ENCODE measurements around the gene F12. TPM values are rescaled to one million over a fixed set of nuclear protein-coding genes. Genes with fewer than 3 reads are reported as not detected.

The F12 gene
- total RNA-seq (2014; rRNA removed; shearing (Covaris generic)) = 1.7 and 2.4 TPM in 2 replicates

DNA sequence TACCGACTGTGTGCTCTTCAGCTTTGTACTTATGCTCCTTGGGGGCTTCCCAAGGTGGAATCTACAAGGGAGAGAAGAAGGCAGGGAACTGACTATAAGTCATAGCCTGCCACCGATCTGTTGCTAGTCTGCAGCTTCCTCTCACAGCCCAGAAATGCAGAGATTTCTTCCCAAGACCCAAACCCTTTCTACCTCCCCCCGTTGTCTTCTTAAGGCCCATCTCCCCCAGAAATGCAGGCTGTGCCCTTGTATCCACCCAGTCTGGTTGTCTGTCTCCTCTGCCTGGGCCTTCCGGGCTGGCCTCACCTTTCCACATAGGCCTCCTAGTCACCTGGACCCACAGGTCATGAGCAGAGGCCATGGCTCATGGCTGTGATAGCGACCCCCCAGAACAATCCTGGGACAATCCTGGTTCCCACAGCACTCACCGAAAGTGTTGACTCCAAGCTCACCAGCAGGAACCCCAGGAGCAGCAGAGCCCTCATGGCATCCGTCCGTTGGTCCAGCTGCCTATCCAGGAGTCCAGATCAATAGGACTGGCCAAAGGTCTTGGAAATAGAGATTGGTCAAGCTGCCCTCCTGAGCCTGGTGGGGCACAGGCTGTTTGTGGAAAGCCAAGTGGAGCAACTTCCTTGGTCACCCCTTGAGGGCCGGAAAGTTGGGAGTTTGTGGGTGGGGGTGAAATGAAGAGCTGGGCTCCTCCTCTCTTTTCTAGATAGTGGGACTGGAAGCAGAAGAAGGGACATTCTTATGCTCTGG is at the start of gene F12:
Gene F12 (minus strand): TSS at position 522 of the 759 bp plus-strand sequence. CDS start 37 bp downstream, at position 485.
- no peak for DNase-seq (ENCODE audit: low read depth)

DNA sequence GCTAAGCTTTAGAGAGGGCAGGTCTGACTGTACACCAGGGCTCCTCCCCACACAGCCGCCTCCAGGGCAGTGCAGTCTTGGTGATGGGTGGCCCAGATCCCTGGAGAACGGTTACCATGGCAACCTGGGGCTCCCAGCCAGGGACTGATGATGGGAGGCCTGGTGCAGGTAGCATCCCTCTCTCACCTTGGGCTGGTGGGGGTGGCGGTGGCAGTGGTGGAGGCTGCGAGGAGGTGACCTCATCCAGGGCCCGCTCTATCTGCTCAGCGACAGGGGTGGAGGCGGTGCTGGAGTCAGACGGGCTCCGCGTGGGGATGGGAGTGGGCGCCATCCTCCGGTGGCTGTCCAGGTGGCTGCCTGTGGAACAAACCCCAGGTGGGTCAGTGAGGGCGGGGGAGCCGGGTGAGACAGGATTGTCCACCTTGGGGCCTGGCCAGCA is 49.6 kb upstream of the F12 start:
- DNase-seq (ENCODE audit: low read depth) = peak; percentile 73

DNA sequence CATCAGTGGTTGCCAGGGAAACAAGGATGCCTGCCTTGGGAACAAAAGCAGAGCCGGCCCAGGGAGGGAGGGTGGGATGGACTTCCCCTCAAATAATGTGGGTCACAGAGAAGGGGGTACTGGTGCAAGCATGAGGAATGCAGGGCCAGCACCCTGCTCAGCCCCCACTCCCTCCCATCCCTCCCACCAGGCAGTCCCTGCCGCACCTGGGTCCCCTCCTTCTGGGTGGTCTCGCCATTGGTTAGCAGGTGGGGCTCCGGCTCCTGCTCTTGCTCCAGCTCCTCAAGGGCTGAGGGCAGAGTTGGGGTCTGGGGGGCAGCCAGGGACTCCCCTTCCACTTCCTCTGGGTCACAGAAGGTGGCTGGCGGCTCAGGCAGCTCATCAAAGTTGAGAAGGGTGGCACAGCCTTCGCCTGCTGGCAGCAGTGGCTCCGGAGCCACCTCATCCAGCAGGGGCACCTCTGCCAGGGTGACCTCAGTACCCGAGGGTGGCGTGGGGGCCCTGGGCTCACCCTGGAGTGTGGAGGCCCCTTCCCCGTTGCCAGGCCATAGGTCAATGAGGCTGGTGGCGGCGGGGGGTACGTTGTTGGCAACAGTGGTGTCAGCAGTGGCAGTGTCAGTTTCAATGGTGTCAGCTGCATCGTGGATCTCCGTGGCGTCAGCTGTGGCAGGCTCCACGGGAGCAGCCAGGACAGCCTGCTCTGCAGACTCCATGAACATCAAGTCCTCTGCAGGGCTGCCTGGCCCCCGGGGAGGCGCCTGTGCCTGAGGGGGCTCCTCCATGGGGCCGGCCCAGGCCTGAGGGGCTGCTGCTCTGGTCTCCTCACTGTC is 48.7 kb upstream of the F12 start:
- DNase-seq (ENCODE audit: low read depth) = no peak

DNA sequence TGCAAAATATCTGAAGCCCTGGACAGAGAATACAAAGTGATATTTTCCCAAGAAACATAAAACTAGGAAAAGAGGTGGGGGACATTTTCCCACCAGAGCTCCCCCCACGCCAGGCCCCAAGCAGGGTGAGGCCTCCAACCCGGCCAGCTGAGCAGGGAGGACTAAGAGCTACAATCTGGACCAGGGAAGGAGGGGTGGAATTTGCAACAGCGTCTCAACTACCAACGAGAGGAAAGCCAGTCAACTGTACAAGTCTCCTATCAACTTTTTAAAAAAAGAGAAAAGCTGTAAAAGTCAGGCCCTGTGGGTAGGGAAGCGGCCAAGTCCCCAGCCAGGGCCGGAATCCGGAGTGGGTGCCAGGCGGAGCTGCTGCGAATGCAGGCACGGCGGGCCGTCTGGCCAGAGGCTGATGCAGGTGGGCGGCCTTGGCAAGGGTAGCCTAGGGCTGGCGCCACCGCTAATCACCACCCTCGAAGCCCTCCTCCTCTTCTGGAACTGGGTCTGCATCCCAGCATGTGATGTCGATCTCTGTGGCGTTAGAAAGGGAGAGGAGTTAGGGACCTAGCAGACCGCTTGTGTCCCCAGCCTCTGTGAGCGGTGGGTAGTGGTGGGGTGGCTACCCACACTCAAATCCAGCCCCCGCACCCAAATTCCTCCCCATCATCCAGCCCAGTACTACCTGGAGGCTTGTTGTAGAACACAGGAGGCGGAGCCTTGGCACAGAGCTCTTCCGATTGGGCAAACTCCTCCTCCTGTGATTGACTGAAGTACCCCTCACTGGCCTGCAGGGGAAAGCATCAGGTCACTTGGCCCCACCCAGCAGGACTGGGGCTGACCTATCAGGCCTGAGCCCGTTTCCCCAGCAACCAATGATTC is 47.9 kb upstream of the F12 start:
- peak; percentile 95 for DNase-seq (ENCODE audit: low read depth)

DNA sequence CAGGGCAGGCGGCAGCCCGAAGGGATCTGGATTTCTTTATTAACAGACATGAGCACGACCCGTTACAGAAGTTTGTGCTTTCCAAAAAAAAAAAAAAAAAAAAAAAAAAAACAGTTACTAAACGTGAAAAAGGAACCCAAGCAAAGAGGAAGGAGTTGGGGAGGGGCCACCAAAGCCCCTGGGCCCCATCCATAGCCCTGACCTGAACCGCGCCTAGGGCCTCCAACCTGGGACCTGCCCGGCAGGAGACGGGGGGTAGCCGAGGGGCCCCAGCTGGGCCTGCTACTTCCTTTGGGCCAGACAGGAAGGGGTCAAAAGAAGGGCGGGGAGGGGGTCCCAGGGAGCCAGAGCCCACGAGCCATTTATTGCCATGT is 47.2 kb upstream of the F12 start:
- no peak for DNase-seq (ENCODE audit: low read depth)

DNA sequence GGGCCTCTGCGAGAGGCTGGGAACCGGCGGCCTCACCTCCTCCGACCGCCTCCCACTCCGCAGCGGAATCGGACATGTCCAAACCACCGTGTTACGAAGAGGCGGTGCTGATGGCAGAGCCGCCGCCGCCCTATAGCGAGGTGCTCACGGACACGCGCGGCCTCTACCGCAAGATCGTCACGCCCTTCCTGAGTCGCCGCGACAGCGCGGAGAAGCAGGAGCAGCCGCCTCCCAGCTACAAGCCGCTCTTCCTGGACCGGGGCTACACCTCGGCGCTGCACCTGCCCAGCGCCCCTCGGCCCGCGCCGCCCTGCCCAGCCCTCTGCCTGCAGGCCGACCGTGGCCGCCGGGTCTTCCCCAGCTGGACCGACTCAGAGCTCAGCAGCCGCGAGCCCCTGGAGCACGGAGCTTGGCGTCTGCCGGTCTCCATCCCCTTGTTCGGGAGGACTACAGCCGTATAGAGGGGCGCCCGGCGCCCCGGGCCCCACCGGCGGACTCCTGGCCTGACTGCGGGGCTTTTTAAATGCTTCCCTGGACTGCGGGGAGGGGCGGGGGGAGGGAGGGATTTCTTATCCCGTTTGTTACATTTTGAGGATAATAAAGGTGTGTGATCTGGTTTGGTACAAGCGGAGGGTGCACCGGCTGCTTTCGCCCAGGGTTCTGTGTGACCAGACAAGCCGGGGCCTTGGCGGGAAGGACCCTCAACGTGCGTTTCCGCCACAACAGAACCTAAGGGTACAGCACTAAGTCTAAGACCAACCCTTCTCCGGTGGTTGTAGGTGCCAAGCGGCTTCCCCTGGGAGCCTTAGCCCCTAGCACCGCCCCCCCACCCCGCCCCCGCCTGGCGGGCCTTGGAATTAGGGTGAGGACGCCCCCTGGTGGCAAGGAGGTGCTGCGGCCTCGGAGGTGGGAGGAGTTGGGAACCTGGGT is 46.6 kb upstream of the F12 start:
- peak; percentile 80 for DNase-seq (ENCODE audit: low read depth)

DNA sequence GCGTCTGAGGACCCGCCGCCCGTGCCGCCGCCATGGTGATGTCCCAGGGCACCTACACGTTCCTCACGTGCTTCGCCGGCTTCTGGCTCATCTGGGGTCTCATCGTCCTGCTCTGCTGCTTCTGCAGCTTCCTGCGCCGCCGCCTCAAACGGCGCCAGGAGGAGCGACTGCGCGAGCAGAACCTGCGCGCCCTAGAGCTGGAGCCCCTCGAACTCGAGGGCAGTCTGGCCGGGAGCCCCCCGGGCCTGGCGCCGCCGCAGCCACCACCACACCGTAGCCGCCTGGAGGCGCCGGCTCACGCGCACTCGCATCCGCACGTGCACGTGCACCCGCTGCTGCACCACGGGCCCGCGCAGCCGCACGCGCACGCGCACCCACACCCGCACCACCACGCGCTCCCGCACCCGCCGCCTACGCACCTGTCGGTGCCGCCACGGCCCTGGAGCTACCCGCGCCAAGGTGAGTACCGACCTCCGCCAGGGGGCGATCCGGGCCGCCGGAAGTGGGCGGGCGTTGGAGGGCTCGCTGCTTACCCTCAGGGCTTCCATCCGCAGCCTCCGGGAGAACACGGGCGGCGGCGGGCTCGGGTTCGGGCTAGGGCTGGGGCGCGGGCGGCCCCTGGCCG is 45.8 kb upstream of the F12 start:
- DNase-seq (ENCODE audit: low read depth) = peak; percentile 65

DNA sequence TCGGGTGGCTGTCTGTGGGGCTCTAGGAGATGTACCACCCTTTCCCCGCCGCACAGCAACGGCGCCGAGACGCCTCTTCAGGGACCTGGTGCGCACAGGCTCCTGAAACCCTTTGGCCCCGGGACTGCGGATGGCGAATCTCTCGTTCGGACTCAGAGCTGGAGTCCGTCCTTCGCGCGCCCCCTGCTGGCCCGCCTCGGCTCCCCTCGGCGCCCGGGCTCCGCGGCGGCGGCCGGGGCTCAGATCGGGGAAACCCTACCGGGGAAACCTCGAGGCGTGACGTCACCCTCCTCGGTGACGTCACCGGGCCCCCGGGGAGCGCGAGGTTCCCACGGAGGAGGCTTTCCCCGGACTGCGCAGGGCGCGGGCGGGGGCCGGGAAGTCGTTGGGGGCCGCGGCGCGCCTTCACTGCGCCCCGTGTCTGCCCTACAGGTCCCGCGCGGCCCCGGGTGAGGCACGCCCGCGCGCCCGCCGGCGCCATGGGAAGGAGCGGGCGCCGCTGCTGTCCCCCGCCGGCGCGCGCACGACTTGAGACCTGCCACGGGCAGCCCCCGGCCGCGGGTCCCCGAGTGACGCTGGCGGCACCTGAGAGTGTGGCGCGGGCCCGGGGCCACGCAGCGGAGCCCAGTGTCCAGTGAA is 45.2 kb upstream of the F12 start:
- DNase-seq (ENCODE audit: low read depth) = peak; percentile 87

DNA sequence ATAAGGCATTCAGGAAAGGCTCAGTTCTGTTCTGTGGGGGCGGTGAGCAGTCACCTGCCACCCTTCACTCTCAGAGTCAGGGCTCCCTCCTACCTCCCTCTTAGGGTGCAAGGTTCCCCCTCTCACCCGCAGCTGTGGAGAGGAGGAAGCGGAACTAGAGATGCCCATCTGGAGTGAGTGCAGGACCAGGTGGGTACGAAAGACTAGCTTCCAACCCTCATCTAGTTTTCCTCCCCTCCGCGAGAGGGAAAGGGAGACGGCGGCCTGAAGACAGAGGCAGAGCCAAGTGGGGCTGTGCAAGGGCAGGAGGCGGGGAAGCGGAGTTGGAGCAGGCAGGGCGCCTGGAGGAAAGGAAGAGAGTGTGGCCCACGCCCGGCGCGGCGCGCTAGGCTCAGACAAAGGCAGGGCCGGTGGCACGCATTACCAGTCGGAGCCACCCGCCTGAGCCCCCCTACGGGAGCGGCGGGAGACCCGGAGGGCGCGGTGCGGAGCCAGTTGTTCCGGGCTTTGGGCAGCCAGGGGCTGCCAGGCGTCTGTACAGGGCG is 44.6 kb upstream of the F12 start:
- DNase-seq (ENCODE audit: low read depth) = peak; percentile 43

DNA sequence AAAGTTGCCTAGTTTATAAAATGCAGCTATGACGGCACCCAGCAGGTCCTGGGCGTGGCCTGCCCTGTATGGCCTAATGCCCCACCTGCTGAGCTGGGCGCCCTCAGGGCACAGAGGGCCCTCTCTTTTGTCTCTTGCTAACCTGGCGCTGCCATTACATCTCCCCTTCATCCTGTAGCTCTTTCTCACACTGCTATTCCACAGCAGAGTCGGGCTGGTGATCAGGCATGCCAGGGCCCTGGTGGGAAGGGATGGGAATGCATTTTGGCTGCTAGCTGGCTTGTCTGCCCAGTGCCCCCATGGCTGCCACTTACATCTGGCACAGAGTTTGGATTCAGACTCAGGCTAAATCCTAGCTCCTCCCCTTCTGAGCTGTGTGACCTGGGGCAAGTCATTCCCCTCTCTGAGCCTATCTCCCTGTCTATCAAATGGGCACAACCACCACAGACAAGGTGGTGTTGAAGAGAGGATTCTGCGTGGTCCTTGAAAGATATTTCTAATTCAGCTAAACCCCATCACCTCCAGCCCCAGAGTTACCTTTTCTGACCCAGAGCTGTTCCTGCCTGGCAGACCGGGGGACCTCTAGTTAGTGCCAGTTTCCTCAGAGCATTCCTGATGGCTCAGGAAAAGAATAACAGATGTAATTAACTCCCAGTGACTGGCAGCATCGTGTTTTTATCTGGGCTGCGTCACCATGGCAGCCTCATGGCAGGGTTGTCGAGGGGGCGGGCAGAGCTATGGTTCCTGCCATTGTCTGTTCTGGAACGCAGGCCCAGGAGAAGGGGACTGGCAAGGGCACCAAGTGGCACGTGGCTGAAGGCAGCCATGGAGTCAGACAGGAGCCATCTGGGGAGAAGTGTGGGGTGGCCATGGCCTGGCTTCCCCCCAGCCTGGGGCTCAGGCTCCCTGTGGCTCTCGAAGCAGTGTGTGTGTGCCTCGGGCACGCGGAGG is 43.6 kb upstream of the F12 start:
- peak; percentile 38 for DNase-seq (ENCODE audit: low read depth)

DNA sequence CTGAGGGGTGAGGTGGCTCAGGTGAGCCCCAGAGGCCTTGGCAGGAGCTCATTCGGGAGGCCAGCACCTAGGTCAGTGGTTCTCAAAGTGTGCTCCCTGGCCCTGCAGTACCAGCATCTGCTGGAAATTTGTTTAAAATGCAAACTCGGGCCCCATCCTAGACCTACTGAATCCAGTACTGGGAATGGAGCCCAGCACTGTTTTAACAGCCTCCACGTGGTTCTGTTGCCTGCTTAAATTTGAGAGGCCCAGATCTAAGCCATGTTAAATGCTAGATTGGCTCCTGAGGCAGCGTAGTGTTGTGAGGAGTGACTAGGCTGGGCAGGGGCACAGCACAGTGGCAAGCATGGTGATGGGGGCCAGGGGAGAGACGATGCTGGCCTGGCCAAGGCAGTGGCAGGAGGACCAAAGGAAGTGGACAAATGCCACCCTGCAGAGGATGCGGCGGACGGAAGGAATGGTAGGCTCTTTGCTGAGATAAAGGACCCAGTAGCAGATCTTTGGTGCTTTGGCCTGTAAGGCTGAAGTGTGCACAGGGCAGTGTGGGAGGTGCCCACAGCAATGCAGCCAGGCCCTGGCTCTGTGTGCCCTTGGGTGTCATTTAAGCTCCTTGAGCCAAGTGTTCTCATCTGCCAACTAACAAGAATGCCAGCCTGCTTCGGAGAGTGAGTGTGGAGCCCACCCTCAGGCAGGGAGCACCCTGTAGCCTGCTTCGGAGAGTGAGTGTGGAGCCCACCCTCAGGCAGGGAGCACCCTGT is 41.5 kb upstream of the F12 start:
- no peak for DNase-seq (ENCODE audit: low read depth)

DNA sequence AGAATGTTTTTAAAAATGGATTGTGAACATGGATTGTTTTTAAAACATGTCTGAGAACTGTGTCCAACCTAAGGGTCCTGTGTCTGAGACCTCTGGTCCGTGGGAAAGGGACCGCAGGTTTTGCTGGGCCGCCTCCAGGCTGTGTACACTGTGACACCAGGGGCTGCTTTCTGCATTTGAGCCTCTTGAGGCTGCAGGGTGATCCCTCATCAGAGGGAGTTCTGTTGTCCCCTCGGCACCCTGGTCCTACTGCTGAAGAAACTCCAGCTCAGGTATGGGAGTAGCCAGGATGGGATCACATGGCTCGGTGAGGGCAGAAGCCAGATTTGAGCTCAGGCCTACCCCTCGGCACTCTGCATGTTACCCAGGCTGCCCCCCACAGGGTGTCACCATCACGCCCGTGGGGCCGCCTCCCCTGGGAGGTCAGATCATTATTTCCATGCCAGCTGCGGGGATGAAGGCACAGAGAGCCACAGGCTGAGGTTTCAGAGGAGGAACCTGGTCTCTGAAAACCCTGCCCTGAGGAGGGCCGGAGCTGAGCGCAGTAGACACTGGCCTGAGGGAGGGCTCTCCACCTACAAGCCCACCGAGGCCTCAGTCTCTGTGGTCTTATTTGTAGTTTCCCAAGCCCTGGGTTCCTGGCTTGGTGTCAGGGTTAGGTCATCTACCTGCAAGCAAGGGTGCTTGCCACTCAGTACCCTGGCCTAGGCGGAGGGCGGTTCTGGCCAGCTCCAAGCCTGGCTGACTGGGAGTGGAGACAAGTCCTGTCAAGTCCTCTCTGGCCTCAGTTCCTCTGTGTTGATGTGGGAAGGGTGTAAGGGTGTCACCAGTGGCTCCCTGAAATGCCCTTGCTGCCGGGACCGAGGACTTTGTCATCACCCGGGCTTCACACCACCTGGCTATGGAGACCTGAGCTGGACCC is 40.0 kb upstream of the F12 start:
- DNase-seq (ENCODE audit: low read depth) = no peak

DNA sequence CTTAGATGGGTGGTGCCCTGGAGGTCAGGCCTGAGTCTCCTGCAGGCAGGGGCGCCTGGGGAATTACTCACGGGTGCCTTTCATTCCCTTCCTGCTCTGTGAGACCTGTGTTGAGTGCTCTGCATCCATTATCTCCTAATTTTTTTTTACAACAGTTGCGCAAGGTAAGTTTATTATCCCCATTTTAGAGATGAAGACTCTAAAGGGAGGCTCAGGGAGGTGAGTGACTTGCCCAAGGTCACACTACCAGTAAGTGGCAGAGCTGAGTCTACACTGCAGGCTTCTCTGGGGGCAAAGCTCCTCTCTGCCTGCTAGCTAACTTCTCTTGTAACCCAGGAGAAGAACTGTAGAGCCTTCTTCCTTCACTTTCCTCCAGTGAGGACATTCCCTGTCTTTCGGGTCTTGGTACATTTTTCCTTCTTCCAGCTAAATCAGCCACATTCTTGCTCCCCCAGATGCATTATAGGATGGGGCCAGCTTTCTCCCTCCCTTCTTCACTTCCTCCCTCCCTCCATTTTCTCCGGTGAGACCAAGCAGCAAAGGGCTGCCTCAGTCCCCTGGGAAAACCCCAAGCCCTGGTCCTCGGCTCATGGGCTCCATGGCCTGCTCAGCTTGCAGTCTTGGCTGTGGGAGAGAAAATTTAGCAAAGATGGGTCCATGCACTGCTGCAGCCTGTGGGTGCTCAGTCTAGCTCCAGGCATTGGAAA is 39.0 kb upstream of the F12 start:
- DNase-seq (ENCODE audit: low read depth) = no peak

DNA sequence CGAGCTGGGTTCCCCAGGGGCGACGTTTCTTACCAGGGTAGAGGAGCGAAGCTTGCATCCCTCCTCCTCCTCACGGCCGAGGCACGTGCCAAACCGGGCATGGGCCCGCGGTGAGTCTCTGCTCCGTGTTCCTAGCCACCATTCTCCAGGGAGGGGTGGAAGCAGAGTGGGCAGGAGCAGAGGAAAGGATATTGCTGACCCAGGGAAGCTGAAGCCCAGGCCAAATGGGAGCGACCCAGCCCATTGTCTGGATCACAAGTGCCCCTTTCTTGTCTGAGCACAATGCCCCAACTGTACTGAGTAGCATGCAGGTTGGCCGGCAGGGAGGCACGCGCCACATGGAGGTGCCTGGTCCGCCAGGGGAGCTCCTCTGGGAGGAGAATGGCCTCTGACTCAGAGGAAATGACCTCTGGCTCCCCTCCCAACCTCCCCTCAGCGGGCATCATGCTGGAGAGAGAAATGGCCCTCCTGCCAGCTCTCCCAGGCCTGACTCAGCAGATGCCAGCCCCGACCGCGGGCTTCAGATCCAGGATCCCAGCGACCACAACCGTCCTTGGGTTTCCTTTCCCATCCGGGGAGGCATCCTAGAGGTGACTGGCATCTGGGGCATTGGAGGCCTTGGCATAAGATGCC is 38.4 kb upstream of the F12 start:
- peak; percentile 99 for DNase-seq (ENCODE audit: low read depth)

DNA sequence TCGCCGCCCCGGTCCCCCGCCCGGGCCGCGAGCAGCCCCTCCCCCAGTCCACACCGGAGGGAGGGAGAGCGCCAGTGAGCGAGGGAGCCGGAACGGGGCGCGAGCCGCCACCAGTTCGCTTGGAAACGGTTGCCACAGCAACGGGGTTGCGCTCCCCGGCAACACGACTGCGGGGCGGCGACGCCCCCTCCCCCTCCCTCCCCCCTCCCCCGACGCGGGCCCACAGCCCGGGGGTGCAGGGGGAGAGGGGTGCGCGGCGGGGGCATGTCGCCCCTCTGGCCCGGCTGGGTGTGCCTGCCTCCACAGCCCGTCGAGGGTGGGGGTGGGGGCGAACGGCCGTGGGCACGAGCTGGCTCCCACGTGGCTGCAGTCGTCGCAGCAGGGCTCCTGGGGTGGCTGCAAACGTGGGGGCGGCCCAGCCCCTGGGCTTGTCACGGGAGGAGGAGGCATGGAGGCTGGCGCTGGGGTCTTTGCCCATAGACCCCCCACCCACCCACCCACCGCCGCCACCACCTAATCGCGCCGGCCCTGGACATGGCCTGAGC is 37.8 kb upstream of the F12 start:
- DNase-seq (ENCODE audit: low read depth) = peak; percentile 78

All from M059J (cell line).